H1 (cell line): ENCODE results near the gene ACSL4. TPM values are rescaled to one million over a fixed set of nuclear protein-coding genes. Genes with fewer than 3 reads are reported as not detected.

Experiments
- CTCF ChIA-PET: fragments of 300-600 bp; sonication (Branson Sonifier 250); formaldehyde crosslinking; loops from one replicate; lab custom pipeline; 2021; ENCODE audit not compliant: partially characterized antibody; lab: Charles Lee
- POLR2A ChIA-PET: fragments of 300-600 bp; sonication (Branson Sonifier 250); formaldehyde crosslinking; loops from one replicate; lab custom pipeline; 2021; ENCODE audit warnings: inconsistent platforms; ENCODE audit not compliant: partially characterized antibody; lab: Charles Lee
- DNase-seq, 2 experiments: peaks; one replicate each; pipeline versions ENCODE4 v3.0.0 to v3.0.0-alpha.2; 2010 to 2022; ENCODE audit warnings: low spot score in 2 of 2, low read depth in 1 of 2, mixed read lengths in 1 of 2
- FAIRE-seq: peaks from 2 replicates; lab custom pipeline; 2011; peaks lifted over from hg19 to GRCh38; lab: Jason Lieb, UNC
- H2AFZ ChIP-seq: 2 replicates; pipeline ENCODE4 v1.8.1; 2012; ENCODE audit warnings: low read length, inconsistent platforms
- H2AK5ac ChIP-seq: 2 replicates; pipeline ENCODE4 v1.6.1; 2013; ENCODE audit warnings: low read depth, low read length
- H2BK120ac ChIP-seq: replicated peaks from 2 replicates; pipeline ENCODE3; 2013; ENCODE audit warnings: low read depth, low read length, inconsistent platforms
- H2BK12ac ChIP-seq: 2 replicates; pipeline ENCODE4 v1.6.1; 2013; ENCODE audit warnings: low read depth, low read length
- H2BK15ac ChIP-seq: 2 replicates; pipeline ENCODE4 v1.6.1; 2013; ENCODE audit warnings: low read length
- H2BK20ac ChIP-seq: 2 replicates; pipeline ENCODE4 v1.6.1; 2013; ENCODE audit warnings: low read length
- H2BK5ac ChIP-seq: 2 replicates; pipeline ENCODE4 v1.6.1; 2013; ENCODE audit warnings: low read depth, low read length
- H3K14ac ChIP-seq: 2 replicates; pipeline ENCODE4 v1.6.1; 2013; ENCODE audit warnings: inconsistent platforms; ENCODE audit not compliant: insufficient read length
- H3K18ac ChIP-seq: 2 replicates; pipeline ENCODE4 v1.6.1; 2013; ENCODE audit warnings: low read length; ENCODE audit errors: extremely low read depth
- H3K23ac ChIP-seq: 2 replicates; pipeline ENCODE4 v1.6.1; 2013; ENCODE audit warnings: inconsistent platforms; ENCODE audit not compliant: insufficient read length
- H3K23me2 ChIP-seq: 2 replicates; pipeline ENCODE4 v1.6.1; 2013; ENCODE audit warnings: low read depth, low read length
- H3K27ac ChIP-seq: 2 replicates; pipeline ENCODE4 v1.6.1; 2011; ENCODE audit warnings: low read depth, low read length, inconsistent platforms
- H3K27me3 ChIP-seq, 4 experiments: replicated peaks in 1 of 4; 1 replicate in 1 of 4; 2 replicates in 3 of 4; pipeline versions ENCODE4 v1.6.1 to v1.8.1; 2011 to 2013; ENCODE audit warnings: low read length in 3 of 4, mild to moderate bottlenecking in 3 of 4, inconsistent platforms in 2 of 4, mixed read lengths in 2 of 4, moderate library complexity in 1 of 4; ENCODE audit not compliant: control insufficient read depth in 3 of 4, insufficient read depth in 3 of 4; ENCODE audit errors: extremely low read depth in 1 of 4
- H3K36me3 ChIP-seq, 4 experiments: 2 replicates each; pipeline versions ENCODE4 v1.6.1 to v1.8.1; 2011 to 2013; ENCODE audit warnings: mild to moderate bottlenecking in 4 of 4, low read length in 3 of 4, moderate library complexity in 2 of 4, control low read depth in 1 of 4, inconsistent platforms in 1 of 4; ENCODE audit not compliant: insufficient read depth in 4 of 4, control insufficient read depth in 2 of 4
- H3K4ac ChIP-seq: replicated peaks from 2 replicates; pipeline ENCODE3; 2013; ENCODE audit warnings: low read length, low read depth, mixed read lengths, inconsistent platforms; ENCODE audit not compliant: insufficient read length
- H3K4me1 ChIP-seq, 4 experiments: replicated peaks in 1 of 4; 1 replicate in 1 of 4; 2 replicates in 3 of 4; pipeline versions ENCODE4 v1.6.1 to v1.8.1; 2011 to 2013; ENCODE audit warnings: low read length in 3 of 4, inconsistent platforms in 2 of 4, mixed read lengths in 1 of 4; ENCODE audit not compliant: insufficient read depth in 4 of 4, control insufficient read depth in 3 of 4
- H3K4me2 ChIP-seq, 2 experiments: 2 replicates each; pipeline versions ENCODE4 v1.6.1 to v1.8.1; 2011 to 2013; ENCODE audit warnings: low read depth in 2 of 2, low read length in 2 of 2, control low read depth in 1 of 2, inconsistent platforms in 1 of 2, mild to moderate bottlenecking in 1 of 2; ENCODE audit not compliant: insufficient read depth in 1 of 2
- H3K4me3 ChIP-seq, 4 experiments: fragments of 200-600, 300-600 bp in 1 of 4; sonication (generic), shearing (Covaris generic), sonication (Bioruptor Twin) in 1 of 4; 2 replicates each; pipeline versions ENCODE4 v1.5.1 to v1.8.1; 2011 to 2016; ENCODE audit warnings: low read length in 4 of 4, low read depth in 3 of 4, control low read depth in 2 of 4, inconsistent platforms in 2 of 4, mild to moderate bottlenecking in 2 of 4, mixed read lengths in 1 of 4, moderate library complexity in 1 of 4; ENCODE audit not compliant: insufficient read depth in 2 of 4; ENCODE audit errors: extremely low read depth in 1 of 4
- H3K56ac ChIP-seq: replicated peaks from 2 replicates; pipeline ENCODE3; 2013; ENCODE audit warnings: low read depth, mild to moderate bottlenecking, mixed read lengths, low read length, inconsistent platforms; ENCODE audit not compliant: insufficient read length
- H3K79me1 ChIP-seq: 2 replicates; pipeline ENCODE4 v1.6.1; 2013; ENCODE audit warnings: low read depth, low read length, control low read depth
- H3K79me2 ChIP-seq, 2 experiments: 2 replicates each; pipeline versions ENCODE4 v1.6.1 to v1.8.1; 2012 to 2013; ENCODE audit warnings: low read length in 2 of 2, mild to moderate bottlenecking in 2 of 2, inconsistent platforms in 1 of 2; ENCODE audit not compliant: insufficient read depth in 2 of 2, control insufficient read depth in 1 of 2
- H3K9ac ChIP-seq, 4 experiments: replicated peaks in 1 of 4; 1 replicate in 1 of 4; 2 replicates in 3 of 4; pipeline versions ENCODE4 v1.6.1 to v1.8.1; 2011 to 2013; ENCODE audit warnings: low read depth in 3 of 4, low read length in 3 of 4, control low read depth in 2 of 4, mild to moderate bottlenecking in 2 of 4, moderate library complexity in 2 of 4, inconsistent platforms in 1 of 4; ENCODE audit errors: extremely low read depth in 1 of 4
- H3K9me3 ChIP-seq, 2 experiments: 2 replicates each; pipeline versions ENCODE4 v1.6.1 to v1.8.1; 2012 to 2013; ENCODE audit warnings: mild to moderate bottlenecking in 2 of 2, moderate library complexity in 2 of 2, control low read depth in 1 of 2, inconsistent platforms in 1 of 2, low read depth in 1 of 2, low read length in 1 of 2, mixed read lengths in 1 of 2; ENCODE audit not compliant: insufficient read depth in 2 of 2
- H4K20me1 ChIP-seq, 2 experiments: replicated peaks in 1 of 2; 2 replicates each; pipeline versions ENCODE3 to v1.8.1; 2011 to 2013; ENCODE audit warnings: inconsistent platforms in 2 of 2, low read length in 2 of 2, mild to moderate bottlenecking in 1 of 2; ENCODE audit not compliant: insufficient read depth in 2 of 2, control insufficient read depth in 1 of 2
- H4K5ac ChIP-seq: 2 replicates; pipeline ENCODE4 v1.6.1; 2013; ENCODE audit warnings: low read length, low read depth, mixed read lengths, inconsistent platforms; ENCODE audit not compliant: insufficient read length
- H4K8ac ChIP-seq: 2 replicates; pipeline ENCODE4 v1.8.0; 2013; ENCODE audit warnings: mild to moderate bottlenecking, moderate library complexity, low read length, inconsistent platforms; ENCODE audit not compliant: insufficient read depth; ENCODE audit errors: extremely low read depth
- H4K91ac ChIP-seq: replicated peaks from 2 replicates; pipeline ENCODE3; 2013; ENCODE audit warnings: low read length, mixed read lengths, inconsistent platforms; ENCODE audit not compliant: insufficient read length
- KDM5A ChIP-seq: fragments of 200-600 bp; IDR thresholded peaks from 2 replicates; pipeline ENCODE4 v1.7.1; 2012; ENCODE audit warnings: mild to moderate bottlenecking, low read length, inconsistent platforms, mixed read lengths
- RNF2 ChIP-seq: fragments of 200-900, 300-1000 bp; sonication (generic); IDR thresholded peaks from 2 replicates; pipeline ENCODE4 v1.7.1; 2016; ENCODE audit warnings: borderline replicate concordance, low read depth, mild to moderate bottlenecking, antibody characterized with exemption, low read length; ENCODE audit not compliant: poor library complexity, severe bottlenecking; ENCODE audit errors: missing control alignments
- WGBS, 2 experiments: shearing (Covaris generic) in 1 of 2; methylation state at CpG; one replicate each; pipeline versions ENCODE4 v1.1.6 to v1.1.7; 2013 to 2015; ENCODE audit warnings: low lambda C conversion rate in 2 of 2, mixed read lengths in 2 of 2, inconsistent platforms in 1 of 2, low coverage in 1 of 2, missing lambda C conversion rate in 1 of 2; ENCODE audit not compliant: insufficient replicate concordance in 2 of 2, insufficient coverage in 1 of 2, insufficient read length in 1 of 2; ENCODE audit errors: extremely low coverage in 1 of 2, missing lambda C conversion rate in 1 of 2; 5-methylcytosine and 5-hydroxymethylcytosine counted together
- polyA plus RNA-seq, 7 experiments: library from polyadenylated mRNA; depleted of rRNA in 3 of 7; stranded (reverse) in 5 of 7; unstranded in 2 of 7; fragments of >200 nt in 5 of 7; fragments of 200-250 nt in 2 of 7; gene quantifications; 1 replicate in 5 of 7; 2 replicates in 1 of 7; 4 replicates in 1 of 7; pipeline versions ENCODE4 v1.2.1 to v1.2.3, GENCODE V29; 2011 to 2013; ENCODE audit warnings: missing spikeins in 2 of 7, mixed read lengths in 2 of 7
- total RNA-seq: library from RNA; stranded (reverse); fragmentation: NEBNext Ultra II Directional; extraction: Animal tissue kit (Norgen Biotek cat#: 25700); gene quantifications from 2 replicates; pipeline ENCODE4 v1.2.1, GENCODE V29; 2021

Gene ACSL4
- total and polyA plus RNA-seq, 2 of the 8 experiments (the other 6 are each of a cell fraction or from before 2014, with no cell fraction given): 11.3 to 47.0 TPM

GRCh38 chrX:109751698-109752097 is 18.6 kb upstream of the ACSL4 start:
- H2BK15ac ChIP-seq: no peak overlapping the region
- no peaks in the 10 kb centered on the region for H3K36me3 ChIP-seq
- H3K9ac ChIP-seq: no peak overlapping the region
- H3K14ac ChIP-seq: no peak overlapping the region
- ChIA-PET POLR2A (no interaction called here), CTCF (no interaction called here)
- no peak overlapping the region for H3K27ac ChIP-seq
- TF ChIP-seq RNF2 (no peak), KDM5A (no peak)
- no peak overlapping the region for H3K56ac ChIP-seq
- H3K9me3 ChIP-seq: no peaks in the 10 kb centered on the region
- H3K4me1 ChIP-seq: no peaks in the 10 kb centered on the region
- H2BK120ac ChIP-seq: no peak overlapping the region
- 78% methylated on average over 2 of the region's 2 CpGs; no CpG with 5 or more reads in 1 of the 2 experiments for WGBS, 2 experiments
- no peaks in the 10 kb centered on the region for H3K79me2 ChIP-seq
- H2BK12ac ChIP-seq: no peak overlapping the region
- H3K23me2 ChIP-seq: no peaks in the 10 kb centered on the region
- H3K18ac ChIP-seq: no peak overlapping the region
- no peak overlapping the region for H2BK20ac ChIP-seq
- no peak overlapping the region for H3K4me3 ChIP-seq
- H3K4me2 ChIP-seq: no peak overlapping the region
- H4K5ac ChIP-seq: no peak overlapping the region
- H3K79me1 ChIP-seq: no peaks in the 10 kb centered on the region
- H3K23ac ChIP-seq: no peak overlapping the region
- H3K4ac ChIP-seq: no peak overlapping the region
- H3K27me3 ChIP-seq: no peaks in the 10 kb centered on the region
- H2BK5ac ChIP-seq: no peak overlapping the region
- no peak overlapping the region for H2AK5ac ChIP-seq
- no peak overlapping the region for H2AFZ ChIP-seq
- H4K8ac ChIP-seq: no peak overlapping the region
- FAIRE-seq (no peak), DNase-seq (no peak)
- H4K20me1 ChIP-seq: no peaks in the 10 kb centered on the region
- no peak overlapping the region for H4K91ac ChIP-seq
